GM18520 (cell line): Measurements from ENCODE around the gene VWF.

Experiments
- ATAC-seq: cut with Tn5 transposase; IDR thresholded peaks from one replicate; pipeline ENCODE4 v1.9.1; 2021; ENCODE audit not compliant: unreplicated experiment

VWF gene

DNA sequence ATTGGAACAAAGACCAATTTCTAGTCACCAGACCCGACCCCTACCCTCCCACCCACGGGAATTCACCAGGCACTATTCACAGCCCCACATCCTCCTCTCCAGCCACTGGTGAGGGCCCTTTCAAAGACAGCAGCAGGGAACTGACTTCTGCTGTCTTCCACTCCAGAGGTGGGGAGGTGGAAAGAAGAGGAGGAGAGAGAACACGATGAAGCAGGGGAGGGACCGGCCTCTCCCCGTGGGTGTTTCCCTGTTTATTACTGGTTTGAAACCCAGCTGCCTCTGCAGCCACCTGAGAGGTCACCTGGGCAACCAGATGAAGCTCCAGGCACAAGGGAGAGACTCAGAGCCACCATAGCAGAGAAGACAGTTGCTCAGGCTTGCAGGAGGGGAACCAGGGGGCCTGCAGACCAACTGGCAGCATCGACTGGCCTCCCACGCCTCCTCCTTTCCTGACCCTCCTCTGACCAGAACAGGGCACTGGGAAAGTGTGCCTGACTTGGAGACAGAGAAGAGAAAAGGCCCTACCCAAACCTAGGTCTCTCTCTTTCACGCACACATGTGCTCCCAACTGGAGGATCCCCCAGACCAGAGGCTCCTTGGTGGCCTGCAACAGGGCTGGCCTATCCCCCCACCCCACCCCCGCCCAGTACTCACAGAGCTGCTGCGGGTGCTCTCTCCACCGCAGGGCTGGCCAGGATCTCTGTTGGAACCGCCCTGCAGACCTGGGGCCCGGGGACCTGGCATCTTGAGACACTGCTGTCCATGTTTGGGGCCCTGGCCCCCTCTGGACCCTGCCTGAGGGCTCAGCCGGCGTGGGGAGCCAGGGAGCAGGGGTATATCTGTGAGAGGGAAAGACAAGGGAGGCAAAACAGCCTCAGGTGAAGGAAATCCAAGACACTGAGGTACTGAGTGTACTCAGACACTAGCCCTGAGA lies 202.2 kb downstream of the VWF start:
- no peak for ATAC-seq

DNA sequence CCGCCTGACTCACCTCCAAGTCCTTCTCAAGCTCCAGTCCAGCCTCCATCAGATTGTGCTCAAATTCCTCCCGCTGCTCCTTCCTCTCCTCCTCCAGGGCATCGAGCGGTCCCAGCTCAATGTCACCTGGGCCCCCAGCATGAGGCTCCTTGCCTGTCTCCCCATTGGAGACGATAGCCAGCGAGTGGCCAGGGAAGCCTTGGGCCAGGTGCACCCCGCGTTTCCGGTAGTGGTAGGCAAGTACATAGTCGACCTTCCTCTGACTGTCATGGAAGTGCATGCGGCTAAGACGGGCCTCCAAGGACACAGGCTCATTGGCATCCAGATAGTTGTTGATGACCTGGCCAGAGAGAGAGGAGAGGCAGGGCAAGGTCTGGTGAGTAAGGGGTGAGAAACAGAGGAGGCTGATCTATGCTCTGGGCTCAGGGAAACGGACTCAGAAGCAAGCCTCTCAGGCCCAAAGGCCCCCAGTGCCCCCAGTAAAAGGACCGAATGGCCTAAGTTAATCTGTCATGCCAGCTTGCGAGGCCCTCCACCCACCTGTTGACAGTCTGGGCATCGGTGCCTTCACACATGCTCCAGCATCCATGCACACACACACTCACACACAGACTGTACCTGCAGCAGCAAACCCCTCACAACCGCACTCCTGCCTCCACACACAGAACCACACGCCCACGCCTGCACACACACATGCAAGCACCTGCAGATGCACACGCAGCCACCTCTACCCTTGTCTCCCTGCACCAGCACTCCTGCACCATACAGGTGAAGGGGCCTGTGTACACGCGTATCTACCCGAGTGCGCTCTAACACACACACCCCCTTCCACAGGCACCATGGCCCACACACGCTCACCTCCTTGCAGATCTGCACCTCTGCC lies 203.2 kb downstream of the VWF start:
- ATAC-seq: no peak

GRCh38 chr12:5916785-5917290 lies 207.6 kb downstream of the VWF start:
- ATAC-seq: no peak

DNA sequence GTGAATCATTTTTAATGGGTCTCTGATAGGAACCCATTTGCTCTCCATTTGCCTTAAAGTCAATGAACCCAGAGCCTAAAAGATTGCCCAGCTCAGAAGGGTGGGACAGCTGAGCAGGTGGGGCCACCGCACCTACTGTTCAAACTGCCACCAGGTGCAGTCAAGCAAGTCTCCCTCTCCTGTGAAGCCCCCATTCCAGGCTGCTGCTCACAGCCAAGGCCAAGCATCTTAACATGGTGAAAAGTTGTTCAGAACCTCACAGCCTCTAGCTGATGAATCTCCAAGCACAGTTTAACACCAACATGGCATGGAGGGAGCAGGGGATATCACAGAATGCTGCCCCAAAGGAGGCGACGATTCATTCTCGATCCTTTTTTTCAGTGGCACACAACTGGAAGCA lies 209.0 kb downstream of the VWF start:
- ATAC-seq: no peak

GRCh38 chr12:5914387-5915149 lies 209.9 kb downstream of the VWF start:
- no peak for ATAC-seq

DNA sequence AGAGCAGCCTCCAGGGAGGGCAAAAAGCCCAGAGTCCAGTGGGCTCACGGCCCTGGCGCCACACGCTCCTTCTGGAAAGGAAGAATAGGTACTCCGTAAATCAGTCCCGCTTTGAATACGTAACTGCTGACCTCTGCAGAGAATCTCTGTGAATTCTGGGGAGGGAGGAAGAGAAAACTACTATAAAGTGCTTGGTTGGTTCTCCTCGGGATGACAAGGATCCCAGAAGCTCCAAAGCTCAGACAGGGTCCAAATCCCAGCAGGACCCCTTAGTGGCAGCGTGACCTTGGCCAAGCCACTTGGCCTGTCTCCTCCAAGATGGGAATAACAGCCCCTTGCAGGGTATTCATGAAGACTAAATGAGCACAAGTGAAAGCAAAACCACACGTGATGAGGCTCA lies 211.1 kb downstream of the VWF start:
- ATAC-seq: no peak

- no peak for ATAC-seq
These were observed 211.8 kb downstream of the VWF start for GRCh38 chr12:5912437-5913334.

DNA sequence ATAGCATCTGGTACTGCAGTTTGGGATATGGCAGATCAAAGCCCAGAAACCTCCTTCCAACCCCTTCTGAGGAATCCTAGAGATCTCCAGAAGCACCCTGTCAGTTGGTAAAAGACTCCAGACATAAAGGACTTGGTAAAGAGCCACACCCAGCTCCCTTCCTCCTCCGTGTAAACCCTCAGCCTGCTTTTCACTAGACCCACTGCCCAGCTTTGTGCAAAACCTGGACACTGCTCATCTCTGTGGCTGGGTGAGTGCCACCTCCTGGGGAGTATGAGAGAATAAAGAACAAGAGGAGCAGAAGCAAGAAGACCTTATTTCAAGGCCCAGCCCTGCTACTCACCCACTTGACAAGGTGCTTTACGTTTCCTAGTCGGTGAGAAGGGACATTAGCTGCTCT lies 212.5 kb downstream of the VWF start:
- no peak for ATAC-seq

DNA sequence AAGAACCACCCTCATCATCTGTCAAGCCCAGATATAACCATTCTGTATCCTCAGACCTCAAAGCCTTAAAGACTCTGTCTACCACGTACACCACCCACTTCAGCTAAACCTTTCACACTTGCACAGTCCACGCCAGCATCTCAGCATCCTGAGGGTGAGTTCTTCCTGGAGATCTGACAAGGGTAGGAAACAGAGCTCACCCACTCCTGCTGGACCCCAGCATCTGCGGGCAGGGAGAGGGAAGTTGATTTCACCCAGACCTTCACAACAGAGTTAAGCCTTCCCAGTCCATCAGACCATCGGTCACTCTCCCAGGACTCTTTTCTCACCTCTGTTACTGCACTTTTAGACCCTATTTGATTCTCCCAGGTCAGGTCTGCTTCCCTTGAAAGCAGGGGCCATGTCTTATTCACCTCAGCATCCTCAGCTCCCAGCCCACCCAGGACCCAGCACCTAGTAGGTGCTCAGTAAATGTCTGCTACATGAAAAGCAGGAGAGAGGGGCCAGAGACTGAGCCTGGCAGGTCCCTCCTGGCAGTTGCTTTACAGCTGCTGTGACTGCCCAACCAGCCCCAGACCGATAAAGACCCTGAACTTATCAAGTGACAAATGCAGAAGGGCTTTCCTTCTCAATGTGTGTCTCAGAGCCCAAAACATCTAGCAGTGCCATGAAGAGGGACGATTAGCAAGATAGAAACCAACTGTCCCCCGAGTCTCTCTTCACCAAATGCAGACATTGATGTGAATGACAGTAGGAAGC lies 213.5 kb downstream of the VWF start:
- no peak for ATAC-seq

- ATAC-seq: no peak
These were observed 214.9 kb downstream of the VWF start for GRCh38 chr12:5909560-5909959.

GRCh38 chr12:5908251-5908650 lies 216.2 kb downstream of the VWF start:
- no peak for ATAC-seq

DNA sequence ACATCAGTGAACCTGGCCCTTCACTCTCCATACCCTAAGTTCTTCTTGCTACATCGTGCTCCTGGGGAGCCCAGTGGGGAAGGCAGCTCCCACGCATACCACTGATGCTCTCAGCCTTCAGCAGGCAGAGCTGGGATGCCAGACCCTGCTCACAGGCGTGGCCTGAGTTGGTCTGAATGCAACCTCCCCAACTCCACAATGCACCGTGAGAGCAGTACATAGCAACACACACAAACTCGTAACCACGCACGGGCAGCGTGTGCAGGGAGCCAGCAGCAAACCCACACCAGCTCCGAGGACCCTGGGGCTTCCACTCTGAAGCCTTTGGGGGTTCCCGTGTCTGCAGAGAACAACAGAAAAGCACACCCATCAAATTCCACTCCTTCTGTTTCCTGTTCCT lies 216.7 kb downstream of the VWF start:
- ATAC-seq: no peak

DNA sequence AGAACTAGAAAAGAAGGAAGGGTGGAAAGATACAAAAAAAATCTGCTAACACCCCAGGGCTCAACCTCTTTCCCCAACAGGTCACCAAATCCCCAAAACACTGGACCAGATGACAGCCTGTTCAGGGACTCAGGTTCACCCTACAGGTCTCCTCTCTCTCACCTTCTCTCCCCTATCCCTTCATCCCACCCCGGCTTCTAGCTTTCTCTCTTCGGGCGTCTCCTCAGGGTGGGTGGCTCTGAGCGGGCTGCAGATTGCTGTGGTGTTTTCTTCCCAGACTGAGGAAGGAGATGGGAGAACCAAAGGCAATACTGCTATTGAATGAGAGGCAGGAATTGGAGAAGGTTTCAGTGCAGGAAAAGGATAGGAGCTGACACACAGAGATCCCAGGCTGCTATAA lies 218.7 kb downstream of the VWF start:
- no peak for ATAC-seq

- ATAC-seq: no peak
These were observed 219.5 kb downstream of the VWF start for GRCh38 chr12:5904969-5905368.

GRCh38 chr12:5904441-5904840 lies 220.0 kb downstream of the VWF start:
- ATAC-seq: no peak

DNA sequence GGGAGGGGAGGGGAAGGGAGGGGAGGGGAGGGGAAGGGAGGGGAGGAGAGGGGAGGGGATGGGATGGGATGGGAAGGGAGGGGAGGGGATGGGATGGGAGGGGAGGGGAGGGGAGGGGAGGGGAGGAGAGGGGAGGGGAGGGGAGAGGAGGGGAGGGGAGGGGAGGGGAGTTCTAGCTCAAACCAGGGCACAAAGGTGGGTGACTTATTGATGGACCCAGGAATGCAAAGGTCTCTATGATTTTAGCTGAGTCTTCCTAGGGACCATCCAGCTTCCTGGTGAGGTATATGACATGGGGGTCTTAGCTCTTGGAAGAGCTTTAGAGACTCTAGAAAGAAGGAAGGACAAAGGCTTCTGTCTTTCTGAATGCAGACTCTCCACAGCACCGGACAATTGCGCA lies 221.7 kb downstream of the VWF start:
- no peak for ATAC-seq

- no peak for ATAC-seq
These were observed 223.1 kb downstream of the VWF start for GRCh38 chr12:5901416-5901815.

GRCh38 chr12:5900533-5901205 lies 223.8 kb downstream of the VWF start:
- no peak for ATAC-seq

- no peak for ATAC-seq
These were observed 224.4 kb downstream of the VWF start for GRCh38 chr12:5900076-5900475.
